Keratinocyte (primary cell): Measurements from ENCODE around the gene CERKL.

Experiments used
- CTCF ChIP-seq, 3 experiments: IDR thresholded peaks in 1 of 3; conservative IDR thresholded peaks in 1 of 3; optimal IDR thresholded peaks in 1 of 3; 2 replicates in 2 of 3; 3 replicates in 1 of 3; pipeline versions ENCODE3 to v1.5.1; 2011; ENCODE audit warnings: low read length in 3 of 3, mild to moderate bottlenecking in 3 of 3, moderate library complexity in 2 of 3, control low read depth in 1 of 3, inconsistent platforms in 1 of 3; ENCODE audit not compliant: insufficient read depth in 2 of 3; ENCODE audit errors: extremely low read depth in 1 of 3
- EZH2 ChIP-seq: IDR thresholded peaks from one replicate; pipeline ENCODE4 v1.6.1; 2012; ENCODE audit warnings: inconsistent platforms, mild to moderate bottlenecking, low read length, moderate library complexity

- TF ChIP-seq CTCF (optimal IDR thresholded peaks at IDR 0.05 in 1 of 3, IDR thresholded peaks at IDR 0.05 in 1 of 3, conservative IDR thresholded peaks at IDR 0.05 in 1 of 3; ENCODE audit: extremely low read depth in 1 of 3, insufficient read depth in 2 of 3, low read length in 3 of 3), result no peak
- TF ChIP-seq EZH2, result no peak
These were observed 10.4 kb downstream of the CERKL start for GRCh38 chr2:181646415-181646987.
